ENCODE measurements around the gene CGREF1.

Gene CGREF1

DNA sequence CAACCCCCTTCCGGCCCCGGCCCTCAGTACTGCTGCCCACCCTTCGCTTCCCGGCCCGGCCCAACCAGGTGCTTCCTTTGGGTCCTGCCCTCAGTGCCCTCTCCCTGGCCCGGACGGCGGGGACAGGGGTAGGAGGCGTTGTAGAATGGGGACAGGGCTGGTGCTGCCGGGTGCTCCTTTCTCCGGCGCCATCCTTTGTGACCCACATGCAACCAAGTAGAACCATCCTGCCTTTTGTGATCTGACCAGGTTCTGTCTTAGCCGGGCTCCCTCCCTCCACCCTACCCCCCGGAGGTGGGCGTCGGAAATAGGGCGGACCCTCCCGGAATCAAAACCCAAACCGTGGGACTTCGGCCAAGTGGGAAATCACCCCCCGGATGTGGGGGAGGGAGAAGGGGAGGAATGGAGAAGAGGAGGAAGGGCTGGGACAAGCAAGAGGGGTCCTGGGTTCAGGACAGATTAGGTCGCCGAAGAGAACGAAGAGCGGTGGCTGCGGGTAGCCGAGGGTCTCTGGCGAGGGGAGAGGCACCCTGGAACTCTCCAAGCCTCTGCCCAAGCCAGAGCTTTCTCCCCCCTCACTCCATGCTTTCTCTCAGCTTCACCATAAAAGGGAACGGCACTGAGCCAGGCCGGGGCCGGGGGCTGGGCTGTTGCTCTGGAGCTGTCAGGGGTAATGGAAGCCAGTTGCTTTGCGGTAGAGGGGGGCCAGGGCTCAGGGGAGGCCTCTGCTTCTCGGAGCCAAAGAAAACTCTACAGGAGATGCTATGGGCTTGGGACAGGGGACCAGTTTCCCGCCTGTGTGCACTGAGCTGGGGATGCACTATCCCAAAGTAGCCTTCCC, 46.7 kb downstream of the CGREF1 start:
- no CpG with 5 or more reads among the region's 34 CpGs for WGBS (ENCODE audit: extremely low coverage, insufficient coverage, low lambda C conversion rate)
- H3K27ac ChIP-seq (ENCODE audit: low read depth, low read length), result peak overlapping the region; percentile 92
- peak overlapping the region; percentile 3 for H2BK120ac ChIP-seq (ENCODE audit: low read depth, low read length)
- no peak overlapping the region for H2BK15ac ChIP-seq (replicated peaks; ENCODE audit: low read depth)
- peaks cover 24% of the 10 kb centered on the region for H3K79me1 ChIP-seq (ENCODE audit: low read length)
- H3K4me2 ChIP-seq (ENCODE audit: low read length), result peak overlapping the region; percentile 92
- peak; percentile 74 for DNase-seq
- H4K8ac ChIP-seq (ENCODE audit: low read depth, low read length), result peak overlapping the region; percentile 78
- no peak overlapping the region for H2AK5ac ChIP-seq (ENCODE audit: low read length)
- peak overlapping the region; percentile 98 for H3K56ac ChIP-seq (ENCODE audit: low read length)
- peaks cover 17% of the 10 kb centered on the region for H3K79me2 ChIP-seq (ENCODE audit: control insufficient read depth, insufficient read depth, low read length)
- peak overlapping the region; percentile 100 for H3K23ac ChIP-seq (ENCODE audit: low read length)
- H3K27me3 ChIP-seq (ENCODE audit: insufficient read depth, low read length, poor library complexity), result no peaks in the 10 kb centered on the region
- H3K18ac ChIP-seq (ENCODE audit: low read length), result peak overlapping the region; percentile 41
- peaks cover 4% of the 10 kb centered on the region for H3K36me3 ChIP-seq (ENCODE audit: control insufficient read depth, insufficient read depth, low read length)
- H4K5ac ChIP-seq (ENCODE audit: low read length), result no peak overlapping the region
- H3K9ac ChIP-seq (ENCODE audit: low read length), result peak overlapping the region; percentile 88
- peak overlapping the region; percentile 87 for H2BK5ac ChIP-seq (ENCODE audit: low read length)
- H3K4me3 ChIP-seq (ENCODE audit: low read length), result peak overlapping the region; percentile 71
- peaks cover 2% of the 10 kb centered on the region for H3K4me1 ChIP-seq (ENCODE audit: control insufficient read depth, low read depth, low read length)
- H3K4ac ChIP-seq (ENCODE audit: low read depth, low read length), result peak overlapping the region; percentile 56

GRCh38 chr2:27071277-27071989, 47.5 kb downstream of the CGREF1 start, which contains the start of gene OST4:
OST4 (minus strand) TSS chr2:27071654.
- peak within 1 kb of the TSS; percentile 3 for H2BK120ac ChIP-seq (ENCODE audit: low read depth, low read length)
- no peak within 1 kb of the TSS for H4K5ac ChIP-seq (ENCODE audit: low read length)
- H3K23ac ChIP-seq (ENCODE audit: low read length), result peak within 1 kb of the TSS; percentile 100
- peak within 1 kb of the TSS; percentile 78 for H4K8ac ChIP-seq (ENCODE audit: low read depth, low read length)
- peak within 1 kb of the TSS; percentile 98 for H3K56ac ChIP-seq (ENCODE audit: low read length)
- no peak within 1 kb of the TSS for H2BK15ac ChIP-seq (replicated peaks; ENCODE audit: low read depth)
- peak within 1 kb of the TSS; percentile 77 for H3K18ac ChIP-seq (ENCODE audit: low read length)
- H3K4me3 ChIP-seq (ENCODE audit: low read length), result peak within 1 kb of the TSS; percentile 96
- peak within 1 kb of the TSS; percentile 86 for H3K4ac ChIP-seq (ENCODE audit: low read depth, low read length)
- peak within 1 kb of the TSS; percentile 88 for H3K9ac ChIP-seq (ENCODE audit: low read length)
- H3K27ac ChIP-seq (ENCODE audit: low read depth, low read length), result peak within 1 kb of the TSS; percentile 92
- H2AK5ac ChIP-seq (ENCODE audit: low read length), result peak within 1 kb of the TSS; percentile 64
- WGBS (ENCODE audit: extremely low coverage, insufficient coverage, low lambda C conversion rate), result no CpG with 5 or more reads among the region's 86 CpGs
- peaks cover 4% of the 10 kb centered on the region for H3K36me3 ChIP-seq (ENCODE audit: control insufficient read depth, insufficient read depth, low read length)
- H3K79me2 ChIP-seq (ENCODE audit: control insufficient read depth, insufficient read depth, low read length), result peaks cover 17% of the 10 kb centered on the region
- H2BK5ac ChIP-seq (ENCODE audit: low read length), result peak within 1 kb of the TSS; percentile 87
- peaks cover 24% of the 10 kb centered on the region for H3K79me1 ChIP-seq (ENCODE audit: low read length)
- DNase-seq, result peak; percentile 95
- H3K27me3 ChIP-seq (ENCODE audit: insufficient read depth, low read length, poor library complexity), result no peaks in the 10 kb centered on the region
- peak within 1 kb of the TSS; percentile 97 for H3K4me2 ChIP-seq (ENCODE audit: low read length)
- peaks cover 2% of the 10 kb centered on the region for H3K4me1 ChIP-seq (ENCODE audit: control insufficient read depth, low read depth, low read length)

DNA sequence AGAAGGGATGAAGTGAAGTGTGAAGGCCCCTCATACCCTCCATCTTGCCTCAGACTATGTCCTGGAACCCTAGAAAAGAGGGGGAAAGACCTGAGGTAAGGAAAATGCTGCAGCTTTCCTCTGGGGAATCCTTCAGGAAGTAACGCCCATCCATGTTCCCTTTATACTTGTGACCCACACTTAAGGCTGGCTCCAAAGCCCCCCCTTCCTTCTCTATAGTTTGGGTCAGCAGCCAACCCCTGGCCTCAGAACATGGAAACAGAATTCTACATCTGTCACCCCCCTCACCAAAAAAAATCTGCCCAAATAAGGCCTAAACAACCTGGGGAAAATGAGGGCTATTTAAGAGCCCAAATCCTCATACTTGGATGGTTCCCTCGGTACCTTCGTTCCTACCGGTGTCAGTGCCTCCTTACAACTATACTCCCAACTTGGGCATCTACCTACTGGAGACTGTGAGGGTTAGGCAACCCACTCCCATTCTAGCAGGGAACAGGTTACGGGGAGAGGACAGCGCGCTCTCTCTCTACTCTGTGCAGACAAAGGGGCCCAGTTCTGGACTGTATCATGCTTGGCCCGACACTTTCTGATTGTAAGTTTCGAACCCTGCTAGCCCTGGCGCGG, 48.2 kb downstream of the CGREF1 start:
- peaks cover 17% of the 10 kb centered on the region for H3K79me2 ChIP-seq (ENCODE audit: control insufficient read depth, insufficient read depth, low read length)
- H3K56ac ChIP-seq (ENCODE audit: low read length), result peak overlapping the region; percentile 95
- no CpG with 5 or more reads among the region's 11 CpGs for WGBS (ENCODE audit: extremely low coverage, insufficient coverage, low lambda C conversion rate)

DNA sequence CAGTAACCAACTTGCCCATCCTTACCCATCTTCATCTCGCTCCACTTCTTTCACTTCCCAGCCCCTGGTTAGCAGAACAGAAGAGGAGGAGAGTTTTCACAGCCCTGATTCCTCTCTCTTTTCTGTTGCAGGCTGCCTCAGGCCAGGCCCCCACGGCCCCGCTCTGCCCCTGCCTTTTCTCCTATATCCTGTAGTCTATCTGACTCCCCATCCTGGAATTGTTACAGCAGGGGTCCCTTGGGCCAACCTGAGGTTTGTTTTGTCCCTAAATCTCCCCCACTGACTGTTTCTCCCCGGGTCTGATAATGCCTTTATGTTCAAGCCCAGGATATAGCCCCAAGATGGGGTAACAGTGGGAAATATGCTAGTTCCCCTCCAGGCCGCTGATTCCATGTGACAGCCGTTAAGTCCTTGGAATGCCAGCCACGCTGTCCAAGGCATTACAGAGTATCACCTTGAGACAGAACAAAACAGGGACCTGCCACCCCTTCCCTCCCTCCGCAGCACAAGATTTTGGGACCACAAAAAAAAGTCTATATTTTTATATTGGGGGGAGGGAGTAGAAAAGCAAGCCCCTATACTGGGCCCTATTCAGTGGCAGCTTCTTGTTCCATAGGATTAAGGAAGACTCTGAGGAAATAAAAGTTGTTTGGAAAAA, 48.8 kb downstream of the CGREF1 start:
- H3K79me2 ChIP-seq (ENCODE audit: control insufficient read depth, insufficient read depth, low read length), result peaks cover 17% of the 10 kb centered on the region
- peak overlapping the region; percentile 95 for H3K56ac ChIP-seq (ENCODE audit: low read length)
- H3K18ac ChIP-seq (ENCODE audit: low read length), result no peak overlapping the region
- H3K27me3 ChIP-seq (ENCODE audit: insufficient read depth, low read length, poor library complexity), result no peaks in the 10 kb centered on the region
- no peak overlapping the region for H3K4ac ChIP-seq (ENCODE audit: low read depth, low read length)
- H3K4me3 ChIP-seq (ENCODE audit: low read length), result no peak overlapping the region
- peak overlapping the region; percentile 88 for H3K9ac ChIP-seq (ENCODE audit: low read length)
- H3K23ac ChIP-seq (ENCODE audit: low read length), result no peak overlapping the region
- no peak overlapping the region for H2BK120ac ChIP-seq (ENCODE audit: low read depth, low read length)
- no peak overlapping the region for H2BK5ac ChIP-seq (ENCODE audit: low read length)
- no peak overlapping the region for H2AK5ac ChIP-seq (ENCODE audit: low read length)
- no peak overlapping the region for H2BK15ac ChIP-seq (replicated peaks; ENCODE audit: low read depth)
- peaks cover 24% of the 10 kb centered on the region for H3K79me1 ChIP-seq (ENCODE audit: low read length)
- no peak for DNase-seq
- H3K4me2 ChIP-seq (ENCODE audit: low read length), result peak overlapping the region; percentile 97
- no peak overlapping the region for H4K8ac ChIP-seq (ENCODE audit: low read depth, low read length)
- H3K4me1 ChIP-seq (ENCODE audit: control insufficient read depth, low read depth, low read length), result peaks cover 2% of the 10 kb centered on the region
- no CpG with 5 or more reads among the region's 8 CpGs for WGBS (ENCODE audit: extremely low coverage, insufficient coverage, low lambda C conversion rate)
- H4K5ac ChIP-seq (ENCODE audit: low read length), result no peak overlapping the region
- peaks cover 4% of the 10 kb centered on the region for H3K36me3 ChIP-seq (ENCODE audit: control insufficient read depth, insufficient read depth, low read length)
- no peak overlapping the region for H3K27ac ChIP-seq (ENCODE audit: low read depth, low read length)

More for the DNA sequence above, 48.2 kb downstream of the CGREF1 start:
- Histone ChIP-seq H3K23ac (ENCODE audit: low read length) (peak overlapping the region; percentile 90), H2BK15ac (replicated peaks; ENCODE audit: low read depth) (no peak overlapping the region), H3K18ac (ENCODE audit: low read length) (peak overlapping the region; percentile 77), H2BK120ac (ENCODE audit: low read depth, low read length) (no peak overlapping the region), H3K79me1 (ENCODE audit: low read length) (peaks cover 24% of the 10 kb centered on the region), H3K27me3 (ENCODE audit: insufficient read depth, low read length, poor library complexity) (no peaks in the 10 kb centered on the region), H2AK5ac (ENCODE audit: low read length) (peak overlapping the region; percentile 64), H3K4me2 (ENCODE audit: low read length) (peak overlapping the region; percentile 97), H3K4me1 (ENCODE audit: control insufficient read depth, low read depth, low read length) (peaks cover 2% of the 10 kb centered on the region), H3K27ac (ENCODE audit: low read depth, low read length) (no peak overlapping the region), H4K8ac (ENCODE audit: low read depth, low read length) (no peak overlapping the region), H3K36me3 (ENCODE audit: control insufficient read depth, insufficient read depth, low read length) (peaks cover 4% of the 10 kb centered on the region), H3K4ac (ENCODE audit: low read depth, low read length) (peak overlapping the region; percentile 86), H4K5ac (ENCODE audit: low read length) (no peak overlapping the region), H3K9ac (ENCODE audit: low read length) (peak overlapping the region; percentile 88), H3K4me3 (ENCODE audit: low read length) (peak overlapping the region; percentile 96), H2BK5ac (ENCODE audit: low read length) (peak overlapping the region; percentile 17)
- no peak for DNase-seq

GRCh38 chr2:27069436-27069835, 49.5 kb downstream of the CGREF1 start:
- Histone ChIP-seq H3K4me2 (ENCODE audit: low read length) (no peak overlapping the region), H2BK5ac (ENCODE audit: low read length) (no peak overlapping the region), H3K79me1 (ENCODE audit: low read length) (peaks cover 24% of the 10 kb centered on the region), H3K4me1 (ENCODE audit: control insufficient read depth, low read depth, low read length) (peaks cover 2% of the 10 kb centered on the region), H2BK120ac (ENCODE audit: low read depth, low read length) (no peak overlapping the region), H2AK5ac (ENCODE audit: low read length) (no peak overlapping the region), H3K27me3 (ENCODE audit: insufficient read depth, low read length, poor library complexity) (no peaks in the 10 kb centered on the region), H3K18ac (ENCODE audit: low read length) (no peak overlapping the region), H4K5ac (ENCODE audit: low read length) (no peak overlapping the region), H3K79me2 (ENCODE audit: control insufficient read depth, insufficient read depth, low read length) (peaks cover 17% of the 10 kb centered on the region), H3K9ac (ENCODE audit: low read length) (peak overlapping the region; percentile 29), H2BK15ac (replicated peaks; ENCODE audit: low read depth) (no peak overlapping the region), H3K36me3 (ENCODE audit: control insufficient read depth, insufficient read depth, low read length) (peaks cover 4% of the 10 kb centered on the region), H3K27ac (ENCODE audit: low read depth, low read length) (no peak overlapping the region), H3K4me3 (ENCODE audit: low read length) (no peak overlapping the region), H3K56ac (ENCODE audit: low read length) (peak overlapping the region; percentile 42), H3K23ac (ENCODE audit: low read length) (no peak overlapping the region), H3K4ac (ENCODE audit: low read depth, low read length) (no peak overlapping the region), H4K8ac (ENCODE audit: low read depth, low read length) (no peak overlapping the region)
- WGBS (ENCODE audit: extremely low coverage, insufficient coverage, low lambda C conversion rate), result no CpG with 5 or more reads among the region's 6 CpGs
- no peak for DNase-seq
